ENCODE results near the gene UBAC2.
A peak's percentile ranks its signal among the peaks of the same experiment; 100 is the strongest.

DNA sequence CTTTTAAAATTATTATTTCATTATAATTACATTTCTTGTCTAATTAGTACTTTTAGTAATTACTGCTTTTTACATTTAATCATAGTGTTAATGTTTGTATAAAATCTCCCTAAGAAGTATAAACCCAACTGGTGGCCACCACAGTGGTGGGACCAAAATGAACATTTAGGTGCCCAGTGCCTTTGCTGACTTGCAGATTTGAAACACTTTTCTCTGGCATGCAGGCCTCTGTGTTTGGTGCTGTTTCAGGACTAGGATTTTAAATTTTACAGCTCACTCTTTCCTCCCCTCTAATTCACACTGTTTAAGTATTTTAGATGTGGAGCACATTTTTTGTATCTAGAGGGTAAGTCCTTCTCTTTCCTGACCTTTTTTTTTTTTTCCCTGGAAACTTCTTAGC lies 17.5 kb downstream of the UBAC2 start:
- TF ChIP-seq, protein P1, sequence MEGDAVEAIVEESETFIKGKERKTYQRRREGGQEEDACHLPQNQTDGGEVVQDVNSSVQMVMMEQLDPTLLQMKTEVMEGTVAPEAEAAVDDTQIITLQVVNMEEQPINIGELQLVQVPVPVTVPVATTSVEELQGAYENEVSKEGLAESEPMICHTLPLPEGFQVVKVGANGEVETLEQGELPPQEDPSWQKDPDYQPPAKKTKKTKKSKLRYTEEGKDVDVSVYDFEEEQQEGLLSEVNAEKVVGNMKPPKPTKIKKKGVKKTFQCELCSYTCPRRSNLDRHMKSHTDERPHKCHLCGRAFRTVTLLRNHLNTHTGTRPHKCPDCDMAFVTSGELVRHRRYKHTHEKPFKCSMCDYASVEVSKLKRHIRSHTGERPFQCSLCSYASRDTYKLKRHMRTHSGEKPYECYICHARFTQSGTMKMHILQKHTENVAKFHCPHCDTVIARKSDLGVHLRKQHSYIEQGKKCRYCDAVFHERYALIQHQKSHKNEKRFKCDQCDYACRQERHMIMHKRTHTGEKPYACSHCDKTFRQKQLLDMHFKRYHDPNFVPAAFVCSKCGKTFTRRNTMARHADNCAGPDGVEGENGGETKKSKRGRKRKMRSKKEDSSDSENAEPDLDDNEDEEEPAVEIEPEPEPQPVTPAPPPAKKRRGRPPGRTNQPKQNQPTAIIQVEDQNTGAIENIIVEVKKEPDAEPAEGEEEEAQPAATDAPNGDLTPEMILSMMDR (IDR thresholded peaks at IDR 0.05; ENCODE audit: low read depth, low read length, missing input control) = no peak
- TF ChIP-seq GABPA (IDR thresholded peaks at IDR 0.05 in 1 of 2, conservative IDR thresholded peaks at IDR 0.05 in 1 of 2) = no peak
- TF ChIP-seq, protein P2, sequence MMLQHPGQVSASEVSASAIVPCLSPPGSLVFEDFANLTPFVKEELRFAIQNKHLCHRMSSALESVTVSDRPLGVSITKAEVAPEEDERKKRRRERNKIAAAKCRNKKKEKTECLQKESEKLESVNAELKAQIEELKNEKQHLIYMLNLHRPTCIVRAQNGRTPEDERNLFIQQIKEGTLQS (IDR thresholded peaks at IDR 0.05) = no peak
- TF ChIP-seq JUND (IDR thresholded peaks at IDR 0.05) = no peak
- TF ChIP-seq, protein P3, sequence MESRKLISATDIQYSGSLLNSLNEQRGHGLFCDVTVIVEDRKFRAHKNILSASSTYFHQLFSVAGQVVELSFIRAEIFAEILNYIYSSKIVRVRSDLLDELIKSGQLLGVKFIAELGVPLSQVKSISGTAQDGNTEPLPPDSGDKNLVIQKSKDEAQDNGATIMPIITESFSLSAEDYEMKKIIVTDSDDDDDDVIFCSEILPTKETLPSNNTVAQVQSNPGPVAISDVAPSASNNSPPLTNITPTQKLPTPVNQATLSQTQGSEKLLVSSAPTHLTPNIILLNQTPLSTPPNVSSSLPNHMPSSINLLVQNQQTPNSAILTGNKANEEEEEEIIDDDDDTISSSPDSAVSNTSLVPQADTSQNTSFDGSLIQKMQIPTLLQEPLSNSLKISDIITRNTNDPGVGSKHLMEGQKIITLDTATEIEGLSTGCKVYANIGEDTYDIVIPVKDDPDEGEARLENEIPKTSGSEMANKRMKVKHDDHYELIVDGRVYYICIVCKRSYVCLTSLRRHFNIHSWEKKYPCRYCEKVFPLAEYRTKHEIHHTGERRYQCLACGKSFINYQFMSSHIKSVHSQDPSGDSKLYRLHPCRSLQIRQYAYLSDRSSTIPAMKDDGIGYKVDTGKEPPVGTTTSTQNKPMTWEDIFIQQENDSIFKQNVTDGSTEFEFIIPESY (IDR thresholded peaks at IDR 0.05) = peak; percentile 10
- no peak for TF ChIP-seq TAF1 (conservative IDR thresholded peaks at IDR 0.05)
- TF ChIP-seq, protein P4, sequence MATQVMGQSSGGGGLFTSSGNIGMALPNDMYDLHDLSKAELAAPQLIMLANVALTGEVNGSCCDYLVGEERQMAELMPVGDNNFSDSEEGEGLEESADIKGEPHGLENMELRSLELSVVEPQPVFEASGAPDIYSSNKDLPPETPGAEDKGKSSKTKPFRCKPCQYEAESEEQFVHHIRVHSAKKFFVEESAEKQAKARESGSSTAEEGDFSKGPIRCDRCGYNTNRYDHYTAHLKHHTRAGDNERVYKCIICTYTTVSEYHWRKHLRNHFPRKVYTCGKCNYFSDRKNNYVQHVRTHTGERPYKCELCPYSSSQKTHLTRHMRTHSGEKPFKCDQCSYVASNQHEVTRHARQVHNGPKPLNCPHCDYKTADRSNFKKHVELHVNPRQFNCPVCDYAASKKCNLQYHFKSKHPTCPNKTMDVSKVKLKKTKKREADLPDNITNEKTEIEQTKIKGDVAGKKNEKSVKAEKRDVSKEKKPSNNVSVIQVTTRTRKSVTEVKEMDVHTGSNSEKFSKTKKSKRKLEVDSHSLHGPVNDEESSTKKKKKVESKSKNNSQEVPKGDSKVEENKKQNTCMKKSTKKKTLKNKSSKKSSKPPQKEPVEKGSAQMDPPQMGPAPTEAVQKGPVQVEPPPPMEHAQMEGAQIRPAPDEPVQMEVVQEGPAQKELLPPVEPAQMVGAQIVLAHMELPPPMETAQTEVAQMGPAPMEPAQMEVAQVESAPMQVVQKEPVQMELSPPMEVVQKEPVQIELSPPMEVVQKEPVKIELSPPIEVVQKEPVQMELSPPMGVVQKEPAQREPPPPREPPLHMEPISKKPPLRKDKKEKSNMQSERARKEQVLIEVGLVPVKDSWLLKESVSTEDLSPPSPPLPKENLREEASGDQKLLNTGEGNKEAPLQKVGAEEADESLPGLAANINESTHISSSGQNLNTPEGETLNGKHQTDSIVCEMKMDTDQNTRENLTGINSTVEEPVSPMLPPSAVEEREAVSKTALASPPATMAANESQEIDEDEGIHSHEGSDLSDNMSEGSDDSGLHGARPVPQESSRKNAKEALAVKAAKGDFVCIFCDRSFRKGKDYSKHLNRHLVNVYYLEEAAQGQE (IDR thresholded peaks at IDR 0.05) = no peak
- TF ChIP-seq FOXA2 (IDR thresholded peaks at IDR 0.05) = no peak
